ENCODE results near the gene MYO1A. TPM values are rescaled to one million over a fixed set of nuclear protein-coding genes. Genes with fewer than 3 reads are reported as not detected.
"Not testable (repeated sequence)": the region's sequence is repeated elsewhere in the genome, so short reads cannot be mapped to it uniquely, and the experiment has no call there.

The MYO1A gene
- total RNA-seq, 2 donors from 2014 or later: 0.70 TPM; not detected in 1

DNA sequence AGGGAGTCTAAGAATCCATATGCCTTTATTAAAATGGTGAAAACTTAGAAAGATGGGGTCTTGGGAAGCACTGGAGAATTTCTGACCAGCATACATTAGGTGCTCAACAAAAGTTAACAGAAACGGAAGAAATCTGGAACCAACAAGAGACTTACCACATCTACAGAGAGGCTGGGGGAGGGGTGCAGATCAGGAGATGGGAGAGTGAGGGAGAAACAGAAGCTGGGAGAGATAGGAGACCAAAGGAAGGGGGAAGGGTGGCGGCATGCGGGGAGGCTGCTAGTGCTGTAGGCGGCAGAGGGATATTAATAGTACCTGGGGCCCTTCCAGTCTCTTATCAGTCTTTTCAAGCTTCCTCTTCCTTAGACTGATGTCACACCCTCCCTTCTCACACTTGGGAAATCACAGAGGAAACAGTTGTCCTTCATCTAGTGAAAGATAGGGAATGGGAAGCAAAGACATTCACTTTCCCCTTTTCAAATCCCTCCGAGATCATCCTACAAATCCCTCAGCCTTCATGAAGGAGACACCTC, 61.7 kb downstream of the MYO1A start:
- no peak overlapping the region for H3K4me3 Mint-ChIP-seq
- no peaks in the 10 kb centered on the region for H3K36me3 Mint-ChIP-seq (ENCODE audit: low read depth)
- DNase-seq (no peak), ATAC-seq (no peak)
- H3K9me3 ChIP-seq (ENCODE audit: control insufficient read depth, low read length, poor library complexity, severe bottlenecking): no peaks in the 10 kb centered on the region
- H3K27me3 Mint-ChIP-seq: no peaks in the 10 kb centered on the region
- peak overlapping the region; percentile 53 for H3K27ac Mint-ChIP-seq
- H3K4me1 Mint-ChIP-seq: peaks cover 26% of the 10 kb centered on the region

DNA sequence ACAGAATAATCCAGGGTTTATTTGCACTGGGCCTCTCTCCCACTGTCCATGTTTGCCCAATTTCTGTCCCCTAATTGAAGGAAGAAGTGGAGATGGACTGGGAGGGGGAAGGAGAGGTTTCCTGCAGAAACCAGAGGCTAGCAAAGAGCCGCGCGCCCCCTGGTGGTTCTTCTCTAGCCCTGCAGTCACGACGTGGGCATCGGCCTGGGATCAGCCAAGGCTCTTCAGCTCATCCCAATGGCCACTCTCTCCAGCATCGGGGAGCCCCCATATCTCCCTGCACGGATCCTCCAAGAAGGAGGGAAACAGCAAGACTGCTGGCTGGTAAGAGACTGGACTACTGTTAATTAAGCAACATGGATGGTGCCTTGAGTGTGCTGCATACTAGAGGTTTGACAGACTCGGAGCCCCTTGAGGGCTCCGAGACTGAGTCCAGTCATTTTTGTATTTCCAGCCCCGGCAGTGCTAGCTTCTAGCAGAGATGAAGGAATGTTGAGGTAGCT, 62.3 kb downstream of the MYO1A start:
- H3K4me1 Mint-ChIP-seq: peaks cover 26% of the 10 kb centered on the region
- no peaks in the 10 kb centered on the region for H3K36me3 Mint-ChIP-seq (ENCODE audit: low read depth)
- no peaks in the 10 kb centered on the region for H3K9me3 ChIP-seq (ENCODE audit: control insufficient read depth, low read length, poor library complexity, severe bottlenecking)
- no peaks in the 10 kb centered on the region for H3K27me3 Mint-ChIP-seq
- peak overlapping the region; percentile 15 for H3K4me3 Mint-ChIP-seq
- DNase-seq (peak; percentile 57 to 64 (median 63)), ATAC-seq (peak; percentile 87)
- peak overlapping the region; percentile 53 for H3K27ac Mint-ChIP-seq

DNA sequence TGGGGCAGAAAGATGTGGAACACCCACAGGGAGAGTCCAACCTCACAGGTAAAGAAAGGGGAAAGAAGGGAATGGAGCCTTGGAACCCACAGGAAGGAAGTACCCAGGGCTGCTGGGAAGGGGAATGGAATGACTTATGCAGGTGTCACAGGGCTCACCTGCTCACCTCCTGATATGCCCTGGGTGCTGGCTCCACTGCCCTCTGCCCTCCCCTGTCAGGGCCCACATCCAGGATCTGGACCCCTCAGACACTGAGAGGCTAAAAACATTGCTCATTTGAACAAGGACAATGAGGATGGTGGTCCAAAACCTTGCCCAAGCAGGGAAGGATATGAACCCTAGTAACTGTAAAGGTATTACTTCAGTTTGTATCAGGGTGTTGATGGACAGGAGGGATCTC, 62.9 kb downstream of the MYO1A start:
- Mint-ChIP-seq H3K36me3 (ENCODE audit: low read depth) (no peaks in the 10 kb centered on the region), H3K4me3 (peak overlapping the region; percentile 15), H3K4me1 (peaks cover 26% of the 10 kb centered on the region), H3K27me3 (no peaks in the 10 kb centered on the region), H3K27ac (peak overlapping the region; percentile 53)
- no peaks in the 10 kb centered on the region for H3K9me3 ChIP-seq (ENCODE audit: control insufficient read depth, low read length, poor library complexity, severe bottlenecking)
- DNase-seq (no peak), ATAC-seq (no peak)

DNA sequence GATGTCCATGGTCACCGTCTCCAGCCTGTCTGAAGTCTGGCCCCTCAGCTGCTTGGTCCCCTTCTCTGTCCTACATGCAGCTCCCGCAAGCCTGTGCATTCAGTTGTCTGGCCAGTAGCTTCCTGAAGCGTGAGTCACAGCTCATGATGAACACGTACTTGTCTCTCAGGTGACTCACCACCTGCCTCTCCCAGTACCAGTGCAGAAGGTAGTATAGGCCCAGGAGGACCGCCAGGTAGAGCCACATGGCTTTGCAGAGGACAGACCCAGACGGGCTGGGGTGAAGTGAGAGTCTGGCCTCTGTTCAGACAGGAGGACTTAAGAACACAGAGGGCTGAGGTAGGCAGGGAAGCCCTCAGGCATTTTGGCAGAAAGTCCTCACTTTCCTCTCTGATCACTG, 64.2 kb downstream of the MYO1A start:
- peaks cover 19% of the 10 kb centered on the region for H3K4me1 Mint-ChIP-seq
- not testable (repeated sequence) for DNase-seq; H3K27ac Mint-ChIP-seq; H3K27me3 Mint-ChIP-seq; ATAC-seq; H3K36me3 Mint-ChIP-seq (ENCODE audit: low read depth); H3K9me3 ChIP-seq (ENCODE audit: control insufficient read depth, low read length, poor library complexity, severe bottlenecking); H3K4me3 Mint-ChIP-seq

DNA sequence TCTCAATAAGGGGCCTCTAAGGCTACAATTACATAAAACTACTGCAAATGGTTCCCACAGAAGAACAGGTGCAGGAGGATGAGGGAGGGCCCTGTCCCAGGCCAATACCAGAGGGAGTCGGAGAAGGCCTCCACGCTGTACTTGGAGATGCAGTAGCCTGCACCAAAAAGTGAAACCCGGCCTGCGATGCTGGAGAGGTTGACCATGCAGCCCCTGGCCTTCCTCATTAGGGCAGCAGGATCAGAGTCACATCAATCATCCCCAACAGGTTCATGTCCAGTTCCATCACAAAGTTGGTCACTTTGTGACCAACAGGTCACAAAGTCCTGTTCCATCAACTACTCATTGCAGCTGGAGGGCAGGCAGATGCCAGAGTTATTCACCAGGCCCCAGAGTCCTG, 66.5 kb downstream of the MYO1A start:
- no peaks in the 10 kb centered on the region for H3K36me3 Mint-ChIP-seq (ENCODE audit: low read depth)

DNA sequence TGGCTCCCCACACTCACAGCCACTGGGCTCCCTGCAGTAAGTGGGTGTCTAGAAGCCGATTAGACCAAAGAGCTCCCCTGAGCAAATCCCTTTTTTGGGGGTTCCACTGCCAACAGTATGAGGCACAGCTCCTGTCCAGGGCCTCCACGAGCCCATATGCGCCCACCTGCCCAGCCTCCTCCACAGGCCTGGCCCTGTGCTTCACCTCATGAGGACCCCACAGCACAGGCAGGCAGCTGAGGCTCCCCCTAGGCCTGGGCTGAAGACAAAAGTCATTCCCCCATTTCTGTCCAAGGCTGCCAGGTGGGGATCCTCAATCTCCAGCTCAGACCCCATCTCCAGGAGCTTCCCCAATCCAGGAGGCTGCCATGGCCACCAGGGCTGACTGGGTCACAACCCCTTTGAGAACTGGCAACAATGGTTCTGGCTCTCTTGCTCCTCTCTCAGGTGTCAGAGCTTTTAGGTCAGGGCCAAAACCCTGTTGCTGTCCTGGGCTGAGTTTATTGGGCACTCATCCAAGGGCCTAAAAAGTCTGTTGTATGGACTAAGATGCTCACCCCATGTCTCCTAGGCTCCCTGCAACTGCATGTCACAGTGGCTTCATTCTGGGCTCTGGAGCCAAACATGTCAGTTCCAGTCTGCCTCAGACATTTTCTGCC, 67.2 kb downstream of the MYO1A start:
- ATAC-seq; H3K4me1 Mint-ChIP-seq; H3K9me3 ChIP-seq (ENCODE audit: control insufficient read depth, low read length, poor library complexity, severe bottlenecking); H3K27ac Mint-ChIP-seq; DNase-seq; H3K27me3 Mint-ChIP-seq; H3K4me3 Mint-ChIP-seq; H3K36me3 Mint-ChIP-seq (ENCODE audit: low read depth): not testable (repeated sequence)

More for the DNA sequence above, 66.5 kb downstream of the MYO1A start:
- Mint-ChIP-seq H3K4me1 (peaks cover 13% of the 10 kb centered on the region), H3K4me3 (no peak overlapping the region), H3K27me3 (no peaks in the 10 kb centered on the region), H3K27ac (no peak overlapping the region)
- ATAC-seq (no peak), DNase-seq (no peak)
- H3K9me3 ChIP-seq (ENCODE audit: control insufficient read depth, low read length, poor library complexity, severe bottlenecking): no peaks in the 10 kb centered on the region

DNA sequence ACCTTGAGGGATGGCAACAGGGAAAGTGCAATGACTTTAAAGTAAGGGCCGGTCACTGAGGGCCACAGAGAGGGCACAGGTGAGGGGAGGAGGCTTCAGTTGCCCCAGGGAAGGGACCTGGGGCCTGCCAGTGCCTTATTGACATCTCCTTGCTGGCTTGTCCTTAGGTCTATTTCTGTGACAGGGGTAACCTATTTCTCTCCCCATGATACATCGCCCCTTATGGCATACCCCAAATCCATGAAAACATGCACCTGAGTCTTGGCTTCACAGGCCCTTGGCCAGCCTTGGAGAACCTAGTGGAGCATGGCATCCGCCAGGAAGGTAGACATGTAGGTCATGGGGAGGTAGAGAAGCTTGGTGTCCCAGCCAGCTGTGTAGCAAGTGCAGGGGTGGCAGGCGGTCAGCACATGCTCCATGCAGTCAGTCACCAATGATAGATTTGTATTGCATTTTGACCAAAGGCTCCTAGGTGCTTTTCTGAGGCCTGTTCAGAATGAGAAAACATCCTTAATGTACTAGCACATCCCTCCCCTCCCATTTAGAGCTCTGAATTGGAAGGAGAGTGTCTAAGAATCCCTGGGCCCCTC, 68.9 kb downstream of the MYO1A start:
- Mint-ChIP-seq H3K27ac (peak overlapping the region; percentile 39), H3K27me3 (no peaks in the 10 kb centered on the region), H3K4me1 (peaks cover 1% of the 10 kb centered on the region), H3K36me3 (ENCODE audit: low read depth) (no peaks in the 10 kb centered on the region), H3K4me3 (no peak overlapping the region)
- DNase-seq: no peak
- H3K9me3 ChIP-seq (ENCODE audit: control insufficient read depth, low read length, poor library complexity, severe bottlenecking): no peaks in the 10 kb centered on the region
- ATAC-seq: no peak

DNA sequence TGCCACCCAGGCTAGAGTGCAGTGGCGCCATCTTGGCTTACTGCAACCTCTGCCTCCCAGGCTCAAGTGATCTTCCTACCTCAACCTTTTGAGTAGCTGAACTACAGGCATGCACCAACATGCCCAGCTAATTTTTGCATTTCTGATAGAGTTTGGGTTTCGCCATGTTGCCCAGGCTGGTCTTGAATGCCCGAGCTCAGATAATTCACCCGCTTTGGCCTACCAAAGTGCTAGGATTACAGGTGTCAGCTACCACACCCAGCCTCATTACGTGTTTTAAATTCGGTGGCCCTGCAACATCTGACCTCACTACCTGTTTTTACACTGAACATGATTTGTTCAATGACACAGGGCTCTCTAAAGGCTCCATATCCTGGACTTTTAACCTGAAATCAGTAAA, 69.7 kb downstream of the MYO1A start:
- Mint-ChIP-seq H3K36me3 (ENCODE audit: low read depth) (no peaks in the 10 kb centered on the region), H3K27me3 (no peaks in the 10 kb centered on the region), H3K27ac (peak overlapping the region; percentile 39), H3K4me1 (no peaks in the 10 kb centered on the region), H3K4me3 (no peak overlapping the region)
- DNase-seq (no peak), ATAC-seq (no peak)
- no peaks in the 10 kb centered on the region for H3K9me3 ChIP-seq (ENCODE audit: control insufficient read depth, low read length, poor library complexity, severe bottlenecking)

DNA sequence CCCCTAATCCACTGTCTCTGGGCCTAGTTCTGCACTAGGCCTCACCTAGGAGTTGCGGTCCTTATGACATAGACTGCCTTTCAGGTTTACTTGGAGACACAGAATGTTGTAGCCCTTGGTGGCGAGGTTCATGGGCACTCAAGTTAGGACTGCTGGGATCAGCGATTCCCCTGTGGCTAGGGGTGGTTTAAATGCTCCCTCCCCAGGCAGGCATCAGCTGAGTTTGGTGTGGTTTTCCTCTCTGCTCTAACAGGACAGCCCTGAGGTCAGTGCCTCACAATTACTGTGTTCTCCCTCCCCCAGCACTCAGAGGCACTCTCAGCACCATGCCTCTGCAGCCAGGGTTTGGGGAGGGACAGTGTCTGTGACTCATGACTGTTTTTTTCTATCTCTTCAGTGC, 70.3 kb downstream of the MYO1A start:
- Mint-ChIP-seq H3K27ac (no peak overlapping the region), H3K36me3 (ENCODE audit: low read depth) (no peaks in the 10 kb centered on the region), H3K4me3 (no peak overlapping the region), H3K4me1 (no peaks in the 10 kb centered on the region), H3K27me3 (no peaks in the 10 kb centered on the region)
- no peak for ATAC-seq
- DNase-seq: no peak
- H3K9me3 ChIP-seq (ENCODE audit: control insufficient read depth, low read length, poor library complexity, severe bottlenecking): no peaks in the 10 kb centered on the region

Other genes starting within 250 kb of the MYO1A start
- gene SDR9C7, start 115.7 kb downstream of the MYO1A start, total RNA-seq: not detected
- under 1 TPM; 0.40 to 0.81 TPM for gene RDH16, start 92.5 kb downstream of the MYO1A start, total RNA-seq
- gene ZBTB39, start 43.6 kb downstream of the MYO1A start, total RNA-seq: 10 to 100 TPM in 1 of 2 donors, 1 to 10 TPM in 1; 7.0 to 10.8 TPM
- gene TAC3, start 33.6 kb downstream of the MYO1A start, total RNA-seq: not detected
- gene NEMP1, start 28.7 kb upstream of the MYO1A start, total RNA-seq: 10 to 100 TPM; 12.2 to 14.1 TPM
- gene NAB2, start 39.0 kb upstream of the MYO1A start, total RNA-seq: 1 to 10 TPM; 4.0 to 5.0 TPM
- 100 to 1,000 TPM; 205 to 253 TPM for gene STAT6, start 61.2 kb upstream of the MYO1A start, total RNA-seq
- 10 to 100 TPM in 1 of 2 donors, 1 to 10 TPM in 1; 3.8 to 11.6 TPM for gene LRP1, start 78.4 kb upstream of the MYO1A start, total RNA-seq
- gene LRP1-AS, start 97.5 kb upstream of the MYO1A start, total RNA-seq: not detected
- not detected for gene NXPH4, start 166.7 kb upstream of the MYO1A start, total RNA-seq
- gene SHMT2, start 179.6 kb upstream of the MYO1A start, total RNA-seq: 10 to 100 TPM; 28.8 to 36.9 TPM
- 1 to 10 TPM; 1.6 to 1.9 TPM for gene STAC3, start 201.1 kb upstream of the MYO1A start, total RNA-seq

All from T-helper 17 cell (primary cell).